H9 (cell line): ENCODE results near the gene PPP2R5E. TPM values are rescaled to one million over a fixed set of nuclear protein-coding genes. Genes with fewer than 3 reads are reported as not detected.

Experiments used
- DNase-seq: peaks from one replicate; pipeline ENCODE4 v3.0.0-alpha.2; 2017
- H2AFZ ChIP-seq: one replicate; pipeline ENCODE4 v1.6.1; 2013; ENCODE audit warnings: mild to moderate bottlenecking, low read length, control low read depth, moderate library complexity
- H2AK5ac ChIP-seq: 2 replicates; pipeline ENCODE4 v1.6.1; 2013; ENCODE audit warnings: low read length, control low read depth, mixed read lengths; ENCODE audit not compliant: insufficient read length
- H2BK120ac ChIP-seq: one replicate; pipeline ENCODE4 v1.6.1; 2013; ENCODE audit warnings: low read depth, mild to moderate bottlenecking, low read length, control low read depth, inconsistent platforms; ENCODE audit not compliant: poor library complexity, severe bottlenecking
- H2BK12ac ChIP-seq: 2 replicates; pipeline ENCODE4 v1.6.1; 2013; ENCODE audit warnings: low read length, control low read depth, mixed read lengths, low read depth; ENCODE audit not compliant: insufficient read length
- H2BK15ac ChIP-seq: 2 replicates; pipeline ENCODE4 v1.6.1; 2013; ENCODE audit warnings: low read depth, low read length, control low read depth
- H2BK20ac ChIP-seq: one replicate; pipeline ENCODE4 v1.6.1; 2013; ENCODE audit warnings: low read depth, mild to moderate bottlenecking, low read length, control low read depth, inconsistent platforms; ENCODE audit not compliant: poor library complexity, severe bottlenecking
- H2BK5ac ChIP-seq: 2 replicates; pipeline ENCODE4 v1.6.1; 2013; ENCODE audit warnings: low read length, control low read depth, mixed read lengths; ENCODE audit not compliant: insufficient read length
- H3K14ac ChIP-seq: 2 replicates; pipeline ENCODE4 v1.6.1; 2013; ENCODE audit warnings: low read length, control low read depth; ENCODE audit not compliant: insufficient read depth
- H3K18ac ChIP-seq: 2 replicates; pipeline ENCODE4 v1.6.1; 2013; ENCODE audit warnings: low read depth, mild to moderate bottlenecking, mixed read lengths, low read length, control low read depth; ENCODE audit not compliant: insufficient read length
- H3K23ac ChIP-seq: 2 replicates; pipeline ENCODE4 v1.6.1; 2013; ENCODE audit warnings: low read length, control low read depth, mixed read lengths, low read depth; ENCODE audit not compliant: insufficient read length
- H3K23me2 ChIP-seq: 2 replicates; pipeline ENCODE4 v1.6.1; 2013; ENCODE audit warnings: low read depth, mild to moderate bottlenecking, mixed read lengths, low read length, control low read depth; ENCODE audit not compliant: insufficient read length, poor library complexity, severe bottlenecking
- H3K27ac ChIP-seq: 2 replicates; pipeline ENCODE4 v1.5.1; 2013; ENCODE audit warnings: low read length, control low read depth, mixed read lengths, low read depth; ENCODE audit not compliant: insufficient read length
- H3K27me3 ChIP-seq: 2 replicates; pipeline ENCODE4 v1.6.1; 2013; ENCODE audit warnings: low read length, control low read depth, inconsistent platforms; ENCODE audit not compliant: insufficient read depth
- H3K4ac ChIP-seq: 2 replicates; pipeline ENCODE4 v1.6.1; 2013; ENCODE audit warnings: low read depth, mild to moderate bottlenecking, control low read depth, inconsistent platforms, low read length, moderate library complexity
- H3K4me1 ChIP-seq: 2 replicates; pipeline ENCODE4 v1.6.1; 2013; ENCODE audit warnings: low read length, control low read depth, inconsistent platforms; ENCODE audit not compliant: insufficient read depth
- H3K4me2 ChIP-seq: 2 replicates; pipeline ENCODE4 v1.6.1; 2013; ENCODE audit warnings: low read length, control low read depth, mixed read lengths; ENCODE audit not compliant: insufficient read length, insufficient read depth
- H3K56ac ChIP-seq: 2 replicates; pipeline ENCODE4 v1.6.1; 2013; ENCODE audit warnings: low read depth, mild to moderate bottlenecking, mixed read lengths, low read length, control low read depth; ENCODE audit not compliant: insufficient read length
- H3K79me1 ChIP-seq: 2 replicates; pipeline ENCODE4 v1.6.1; 2013; ENCODE audit warnings: low read depth, mild to moderate bottlenecking, moderate library complexity, low read length, control low read depth, inconsistent platforms; ENCODE audit not compliant: insufficient read depth, poor library complexity, severe bottlenecking
- H3K79me2 ChIP-seq: 2 replicates; pipeline ENCODE4 v1.6.1; 2013; ENCODE audit warnings: low read length, control low read depth, inconsistent platforms; ENCODE audit not compliant: insufficient read depth
- H3K9ac ChIP-seq: 2 replicates; pipeline ENCODE4 v1.6.1; 2013; ENCODE audit warnings: low read length, control low read depth, mixed read lengths; ENCODE audit not compliant: insufficient read length; ENCODE audit errors: extremely low read depth
- H3K9me3 ChIP-seq: one replicate; pipeline ENCODE4 v1.6.1; 2013; ENCODE audit warnings: low read depth, low read length, inconsistent platforms; ENCODE audit not compliant: control insufficient read depth
- H3T11ph ChIP-seq: one replicate; pipeline ENCODE4 v1.6.1; 2013; ENCODE audit warnings: mild to moderate bottlenecking, low read length, control low read depth, inconsistent platforms
- H4K20me1 ChIP-seq: one replicate; pipeline ENCODE4 v1.6.1; 2013; ENCODE audit not compliant: control insufficient read depth, insufficient read length, insufficient read depth
- H4K5ac ChIP-seq: 2 replicates; pipeline ENCODE4 v1.6.1; 2013; ENCODE audit warnings: low read depth, mild to moderate bottlenecking, mixed read lengths, low read length, control low read depth; ENCODE audit not compliant: insufficient read length
- H4K8ac ChIP-seq: replicated peaks from 2 replicates; pipeline ENCODE4 v1.6.1; 2013; ENCODE audit warnings: low read length, control low read depth, mixed read lengths, low read depth; ENCODE audit not compliant: insufficient read length
- H4K91ac ChIP-seq: 2 replicates; pipeline ENCODE4 v1.6.1; 2013; ENCODE audit warnings: low read depth, mild to moderate bottlenecking, moderate library complexity, mixed read lengths, low read length, control low read depth; ENCODE audit not compliant: insufficient read length
- H3K27ac Mint-ChIP-seq, 3 experiments: 2 replicates in 2 of 3; 3 replicates in 1 of 3; pipeline ENCODE4 v1.8.0; 2020 to 2021; ENCODE audit warnings: mixed read lengths in 3 of 3, mild to moderate bottlenecking in 1 of 3, moderate library complexity in 1 of 3
- H3K27me3 Mint-ChIP-seq: 2 replicates; pipeline ENCODE4 v1.8.0; 2021; ENCODE audit warnings: low read depth, mild to moderate bottlenecking, moderate library complexity, mixed read lengths
- H3K36me3 Mint-ChIP-seq, 3 experiments: 2 replicates in 2 of 3; 3 replicates in 1 of 3; pipeline ENCODE4 v1.8.0; 2020 to 2021; ENCODE audit warnings: low read depth in 3 of 3, mixed read lengths in 3 of 3; ENCODE audit not compliant: insufficient read depth in 1 of 3
- H3K4me1 Mint-ChIP-seq, 2 experiments: 2 replicates each; pipeline ENCODE4 v1.8.0; 2020; ENCODE audit warnings: mixed read lengths in 2 of 2
- H3K4me3 Mint-ChIP-seq, 2 experiments: 2 replicates in 1 of 2; 3 replicates in 1 of 2; pipeline ENCODE4 v1.8.0; 2020 to 2021; ENCODE audit warnings: mild to moderate bottlenecking in 2 of 2, mixed read lengths in 2 of 2, moderate library complexity in 1 of 2
- H3K9me3 Mint-ChIP-seq, 2 experiments: 2 replicates in 1 of 2; 3 replicates in 1 of 2; pipeline ENCODE4 v1.8.0; 2020; ENCODE audit warnings: mild to moderate bottlenecking in 2 of 2, mixed read lengths in 2 of 2, moderate library complexity in 1 of 2
- CTCF ChIP-seq: fragments of 200-600 bp; sonication (generic); conservative IDR thresholded peaks from 3 replicates; pipeline ENCODE4 v1.8.0; 2021; ENCODE audit warnings: antibody characterized with exemption, mild to moderate bottlenecking
- WGBS: extraction: QIAGEN DNeasy Blood & Tissue Kit; methylation state at CpG from one replicate; pipeline ENCODE4 v1.1.7; 2013; ENCODE audit warnings: missing lambda C conversion rate, low lambda C conversion rate, mixed read lengths; ENCODE audit not compliant: insufficient read length; ENCODE audit errors: extremely low coverage; 5-methylcytosine and 5-hydroxymethylcytosine counted together
- total RNA-seq: library from RNA; stranded (reverse); gene quantifications from 2 replicates; pipeline ENCODE4 v1.2.1, GENCODE V29; 2021

Gene PPP2R5E
- total RNA-seq, 1 experiment from 2014 or later: 65.8 TPM

- Histone ChIP-seq H3K79me1 (peaks cover 3% of the 10 kb centered on the region), H3T11ph (no peak overlapping the region), H2BK20ac (no peak overlapping the region), H3K4me1 (no peaks in the 10 kb centered on the region), H3K23me2 (no peaks in the 10 kb centered on the region), H3K4me2 (no peak overlapping the region), H3K56ac (no peak overlapping the region), H3K14ac (no peak overlapping the region), H3K4ac (no peak overlapping the region), H2BK120ac (no peak overlapping the region), H3K9me3 (no peaks in the 10 kb centered on the region), H4K5ac (no peak overlapping the region), H4K8ac (no peak overlapping the region), H4K20me1 (no peaks in the 10 kb centered on the region), H4K91ac (no peak overlapping the region), H3K27me3 (no peaks in the 10 kb centered on the region), H2BK12ac (no peak overlapping the region), H3K79me2 (no peaks in the 10 kb centered on the region), H2AK5ac (no peak overlapping the region), H3K23ac (no peak overlapping the region), H3K27ac (no peak overlapping the region), H2BK15ac (no peak overlapping the region), H2AFZ (no peak overlapping the region), H3K18ac (no peak overlapping the region), H3K9ac (no peak overlapping the region), H2BK5ac (no peak overlapping the region)
- WGBS: no CpG with 5 or more reads among the region's 6 CpGs
- Mint-ChIP-seq H3K27ac (no peak overlapping the region), H3K36me3 (peaks cover 1 to 3% (median 1%) of the 10 kb centered on the region in 3 experiments; a peak in 2 of 7 replicates), H3K9me3 (no peaks in the 10 kb centered on the region), H3K27me3 (no peaks in the 10 kb centered on the region), H3K4me1 (peaks cover 0 to 7% of the 10 kb centered on the region in 2 experiments; a peak in 1 of 4 replicates), H3K4me3 (no peak overlapping the region)
- no peak for DNase-seq
- no peak for TF ChIP-seq CTCF
Measured at GRCh38 chr14:63426838-63427352, 116.3 kb downstream of the PPP2R5E start.
